ENCODE data around the gene NR3C2.

NR3C2 gene

GRCh38 chr4:148359769-148360168 is 82.4 kb downstream of the NR3C2 start:
- no peak for DNase-seq (ENCODE audit: insufficient read length, low spot score)
- TF ChIP-seq POLR2A (IDR thresholded peaks at IDR 0.05; ENCODE audit: low read depth, low read length) (no peak), TAF1 (IDR thresholded peaks at IDR 0.05; ENCODE audit: low read depth, low read length) (no peak), POLR2AphosphoS5 (IDR thresholded peaks at IDR 0.05; ENCODE audit: low read depth, low read length) (no peak), PAX5 (IDR thresholded peaks at IDR 0.05; ENCODE audit: insufficient read depth, low read length, severe bottlenecking) (no peak), SPI1 (IDR thresholded peaks at IDR 0.05; ENCODE audit: low read depth, low read length) (no peak), POU2F2 (IDR thresholded peaks at IDR 0.05; ENCODE audit: low read depth, low read length) (no peak)
- FAIRE-seq = no peak

DNA sequence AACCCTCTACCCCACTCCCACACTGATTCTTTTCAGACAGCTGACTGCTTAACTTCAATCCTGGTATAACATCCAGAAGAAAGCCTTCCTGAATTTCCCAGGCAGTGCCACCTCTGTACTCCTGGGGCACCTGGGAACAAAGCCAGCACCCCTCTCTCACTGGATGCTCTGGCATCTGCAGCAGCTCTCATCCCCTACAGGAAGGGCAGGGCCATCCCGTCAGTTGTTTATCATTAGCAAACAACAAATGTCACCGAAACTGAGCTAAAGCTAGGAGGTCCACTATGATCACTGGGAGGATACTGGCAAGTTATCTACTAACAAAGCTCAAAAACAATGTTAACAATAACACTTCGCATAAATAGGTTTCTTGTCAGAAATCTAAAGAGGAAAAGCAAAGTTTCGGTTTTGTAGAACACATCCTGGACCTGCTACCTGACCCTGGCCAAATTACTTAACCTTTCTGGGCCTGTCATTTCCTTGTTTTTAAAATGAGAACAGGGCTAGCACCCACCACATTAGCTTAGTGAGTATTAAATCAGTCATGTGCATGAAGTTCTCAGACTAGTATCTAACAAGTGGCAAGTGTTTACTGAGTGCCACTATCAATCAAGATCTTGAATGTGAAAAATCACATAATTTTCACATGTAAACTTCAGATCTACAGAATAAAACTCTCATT is 86.6 kb downstream of the NR3C2 start:
- TF ChIP-seq POU2F2 (IDR thresholded peaks at IDR 0.05; ENCODE audit: low read depth, low read length) (no peak), PAX5 (IDR thresholded peaks at IDR 0.05; ENCODE audit: insufficient read depth, low read length, severe bottlenecking) (no peak), POLR2A (IDR thresholded peaks at IDR 0.05; ENCODE audit: low read depth, low read length) (no peak), SPI1 (IDR thresholded peaks at IDR 0.05; ENCODE audit: low read depth, low read length) (no peak), TAF1 (IDR thresholded peaks at IDR 0.05; ENCODE audit: low read depth, low read length) (no peak), POLR2AphosphoS5 (IDR thresholded peaks at IDR 0.05; ENCODE audit: low read depth, low read length) (no peak)
- DNase-seq (ENCODE audit: insufficient read length, low spot score) = no peak
- no peak for FAIRE-seq

DNA sequence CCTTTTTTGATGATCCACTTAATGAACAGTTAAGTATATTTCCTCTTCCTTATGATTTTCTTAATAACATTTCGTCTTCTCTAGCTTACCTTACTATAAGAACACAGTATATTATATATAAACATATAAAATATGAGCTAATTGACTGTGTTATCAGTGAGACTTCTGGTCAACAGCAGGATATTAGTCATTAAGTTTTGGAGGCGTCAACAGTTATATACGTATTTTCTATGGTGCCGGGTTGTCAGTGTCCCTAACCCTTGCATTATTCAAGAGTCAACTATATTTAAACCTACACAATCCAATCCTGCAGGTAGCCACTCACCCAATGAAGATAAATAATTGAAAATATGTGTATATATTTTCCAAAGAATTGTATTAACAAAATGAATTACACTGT is 88.0 kb downstream of the NR3C2 start:
- no peak for TF ChIP-seq PAX5 (IDR thresholded peaks at IDR 0.05; ENCODE audit: insufficient read depth, low read length, severe bottlenecking)
- TF ChIP-seq SPI1 (IDR thresholded peaks at IDR 0.05; ENCODE audit: low read depth, low read length) = no peak
- no peak for TF ChIP-seq POU2F2 (IDR thresholded peaks at IDR 0.05; ENCODE audit: low read depth, low read length)
- no peak for TF ChIP-seq POLR2AphosphoS5 (IDR thresholded peaks at IDR 0.05; ENCODE audit: low read depth, low read length)
- no peak for TF ChIP-seq POLR2A (IDR thresholded peaks at IDR 0.05; ENCODE audit: low read depth, low read length)
- TF ChIP-seq TAF1 (IDR thresholded peaks at IDR 0.05; ENCODE audit: low read depth, low read length) = no peak
- DNase-seq (ENCODE audit: insufficient read length, low spot score) (no peak), FAIRE-seq (no peak)

GRCh38 chr4:148353571-148353970 is 88.6 kb downstream of the NR3C2 start:
- FAIRE-seq (no peak), DNase-seq (ENCODE audit: insufficient read length, low spot score) (no peak)
- no peak for TF ChIP-seq PAX5 (IDR thresholded peaks at IDR 0.05; ENCODE audit: insufficient read depth, low read length, severe bottlenecking)
- TF ChIP-seq SPI1 (IDR thresholded peaks at IDR 0.05; ENCODE audit: low read depth, low read length) = no peak
- TF ChIP-seq POLR2A (IDR thresholded peaks at IDR 0.05; ENCODE audit: low read depth, low read length) = no peak
- TF ChIP-seq POLR2AphosphoS5 (IDR thresholded peaks at IDR 0.05; ENCODE audit: low read depth, low read length) = no peak

- no peak for DNase-seq (ENCODE audit: insufficient read length, low spot score)
Measured at GRCh38 chr4:148349153-148349552, 93.1 kb downstream of the NR3C2 start.

GRCh38 chr4:148346657-148347056 is 95.6 kb downstream of the NR3C2 start:
- DNase-seq (ENCODE audit: insufficient read length, low spot score) (no peak), FAIRE-seq (no peak)

More at GRCh38 chr4:148349153-148349552, 93.1 kb downstream of the NR3C2 start:
- no peak for TF ChIP-seq TAF1 (IDR thresholded peaks at IDR 0.05; ENCODE audit: low read depth, low read length)
- TF ChIP-seq POLR2A (IDR thresholded peaks at IDR 0.05; ENCODE audit: low read depth, low read length) = no peak
- no peak for TF ChIP-seq PAX5 (IDR thresholded peaks at IDR 0.05; ENCODE audit: insufficient read depth, low read length, severe bottlenecking)
- TF ChIP-seq SPI1 (IDR thresholded peaks at IDR 0.05; ENCODE audit: low read depth, low read length) = no peak
- no peak for TF ChIP-seq POLR2AphosphoS5 (IDR thresholded peaks at IDR 0.05; ENCODE audit: low read depth, low read length)
- TF ChIP-seq POU2F2 (IDR thresholded peaks at IDR 0.05; ENCODE audit: low read depth, low read length) = no peak
- FAIRE-seq = no peak

DNA sequence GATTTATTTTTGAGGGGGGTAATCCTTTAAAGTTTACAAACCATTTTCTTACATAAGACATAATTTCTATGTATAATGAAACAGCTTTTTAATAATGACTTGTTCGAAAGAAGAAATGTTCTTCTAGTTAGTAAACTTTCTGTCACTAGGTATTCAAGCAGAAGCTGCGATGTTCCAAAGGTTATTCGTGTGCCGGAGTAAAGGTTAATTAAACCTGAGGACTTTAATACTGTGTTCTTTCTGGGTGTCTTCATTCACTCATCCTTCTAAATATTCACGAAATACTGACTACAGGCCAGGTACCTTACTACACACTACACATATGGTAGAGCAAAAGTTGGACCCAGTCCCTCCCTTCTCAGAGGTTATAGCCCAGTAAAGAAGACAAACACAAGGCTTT is 96.7 kb downstream of the NR3C2 start:
- no peak for TF ChIP-seq TAF1 (IDR thresholded peaks at IDR 0.05; ENCODE audit: low read depth, low read length)
- no peak for TF ChIP-seq PAX5 (IDR thresholded peaks at IDR 0.05; ENCODE audit: insufficient read depth, low read length, severe bottlenecking)
- no peak for TF ChIP-seq POLR2AphosphoS5 (IDR thresholded peaks at IDR 0.05; ENCODE audit: low read depth, low read length)
- no peak for TF ChIP-seq POU2F2 (IDR thresholded peaks at IDR 0.05; ENCODE audit: low read depth, low read length)
- no peak for TF ChIP-seq SPI1 (IDR thresholded peaks at IDR 0.05; ENCODE audit: low read depth, low read length)
- no peak for TF ChIP-seq POLR2A (IDR thresholded peaks at IDR 0.05; ENCODE audit: low read depth, low read length)
- FAIRE-seq (no peak), DNase-seq (ENCODE audit: insufficient read length, low spot score) (no peak)

More at GRCh38 chr4:148346657-148347056, 95.6 kb downstream of the NR3C2 start:
- TF ChIP-seq SPI1 (IDR thresholded peaks at IDR 0.05; ENCODE audit: low read depth, low read length) (no peak), TAF1 (IDR thresholded peaks at IDR 0.05; ENCODE audit: low read depth, low read length) (no peak), PAX5 (IDR thresholded peaks at IDR 0.05; ENCODE audit: insufficient read depth, low read length, severe bottlenecking) (no peak), POLR2AphosphoS5 (IDR thresholded peaks at IDR 0.05; ENCODE audit: low read depth, low read length) (no peak), POU2F2 (IDR thresholded peaks at IDR 0.05; ENCODE audit: low read depth, low read length) (no peak), POLR2A (IDR thresholded peaks at IDR 0.05; ENCODE audit: low read depth, low read length) (no peak)

- no peak for FAIRE-seq
- no peak for TF ChIP-seq POLR2AphosphoS5 (IDR thresholded peaks at IDR 0.05; ENCODE audit: low read depth, low read length)
- TF ChIP-seq SPI1 (IDR thresholded peaks at IDR 0.05; ENCODE audit: low read depth, low read length) = no peak
- no peak for TF ChIP-seq POU2F2 (IDR thresholded peaks at IDR 0.05; ENCODE audit: low read depth, low read length)
- no peak for TF ChIP-seq POLR2A (IDR thresholded peaks at IDR 0.05; ENCODE audit: low read depth, low read length)
- no peak for TF ChIP-seq TAF1 (IDR thresholded peaks at IDR 0.05; ENCODE audit: low read depth, low read length)
- TF ChIP-seq PAX5 (IDR thresholded peaks at IDR 0.05; ENCODE audit: insufficient read depth, low read length, severe bottlenecking) = no peak
- DNase-seq (ENCODE audit: insufficient read length, low spot score) = no peak
Measured at GRCh38 chr4:148344941-148345340, 97.3 kb downstream of the NR3C2 start.

- no peak for TF ChIP-seq SPI1 (IDR thresholded peaks at IDR 0.05; ENCODE audit: low read depth, low read length)
- no peak for TF ChIP-seq POLR2AphosphoS5 (IDR thresholded peaks at IDR 0.05; ENCODE audit: low read depth, low read length)
- no peak for TF ChIP-seq TAF1 (IDR thresholded peaks at IDR 0.05; ENCODE audit: low read depth, low read length)
- no peak for TF ChIP-seq POLR2A (IDR thresholded peaks at IDR 0.05; ENCODE audit: low read depth, low read length)
- no peak for TF ChIP-seq POU2F2 (IDR thresholded peaks at IDR 0.05; ENCODE audit: low read depth, low read length)
- TF ChIP-seq PAX5 (IDR thresholded peaks at IDR 0.05; ENCODE audit: insufficient read depth, low read length, severe bottlenecking) = no peak
- FAIRE-seq = no peak
- DNase-seq (ENCODE audit: insufficient read length, low spot score) = no peak
Measured at GRCh38 chr4:148344352-148344751, 97.9 kb downstream of the NR3C2 start.
